Gastrocnemius medialis (tissue), 4 donors: ENCODE data around the gene STX8.

Experiments used
- POLR2A ChIP-seq, 2 donors: fragments of 450-650 bp; IDR thresholded peaks; one replicate each; pipeline ENCODE4 v1.6.1; 2017; ENCODE audit warnings: antibody characterized with exemption in 2 of 2, mild to moderate bottlenecking in 2 of 2, moderate library complexity in 2 of 2
- TF ChIP-seq, protein P1 (sequence below), 5 experiments: fragments of 450-650 bp in 3 of 5; fragments of 200-600 bp in 2 of 5; sonication (generic) in 2 of 5; IDR thresholded peaks in 4 of 5; conservative IDR thresholded peaks in 1 of 5; 1 replicate in 4 of 5; 2 replicates in 1 of 5; pipeline ENCODE4 v1.5.1; 2016 to 2019; ENCODE audit warnings: antibody characterized with exemption in 5 of 5, mild to moderate bottlenecking in 3 of 5, moderate library complexity in 3 of 5

DNA sequence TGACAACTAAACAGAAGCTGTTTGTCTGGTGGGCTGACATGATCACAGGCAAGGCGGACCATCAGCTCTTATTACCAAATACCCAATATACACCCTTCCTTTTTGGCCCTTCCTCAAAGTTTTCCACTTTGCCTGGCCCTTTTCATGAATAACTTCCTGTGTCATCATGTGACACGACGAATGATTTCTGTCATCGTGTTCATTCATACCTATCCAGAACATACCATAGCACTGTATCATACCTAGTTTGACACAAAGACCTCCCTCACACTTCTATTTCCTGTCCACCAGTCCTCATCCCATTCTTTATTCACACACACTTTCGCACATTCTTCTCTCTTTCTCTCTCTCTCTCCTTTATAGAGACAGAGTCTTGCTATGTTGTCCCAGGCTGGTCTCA is 131.8 kb downstream of the STX8 start:
- no peak for TF ChIP-seq POLR2A (IDR thresholded peaks at IDR 0.05)
- TF ChIP-seq, protein P1, sequence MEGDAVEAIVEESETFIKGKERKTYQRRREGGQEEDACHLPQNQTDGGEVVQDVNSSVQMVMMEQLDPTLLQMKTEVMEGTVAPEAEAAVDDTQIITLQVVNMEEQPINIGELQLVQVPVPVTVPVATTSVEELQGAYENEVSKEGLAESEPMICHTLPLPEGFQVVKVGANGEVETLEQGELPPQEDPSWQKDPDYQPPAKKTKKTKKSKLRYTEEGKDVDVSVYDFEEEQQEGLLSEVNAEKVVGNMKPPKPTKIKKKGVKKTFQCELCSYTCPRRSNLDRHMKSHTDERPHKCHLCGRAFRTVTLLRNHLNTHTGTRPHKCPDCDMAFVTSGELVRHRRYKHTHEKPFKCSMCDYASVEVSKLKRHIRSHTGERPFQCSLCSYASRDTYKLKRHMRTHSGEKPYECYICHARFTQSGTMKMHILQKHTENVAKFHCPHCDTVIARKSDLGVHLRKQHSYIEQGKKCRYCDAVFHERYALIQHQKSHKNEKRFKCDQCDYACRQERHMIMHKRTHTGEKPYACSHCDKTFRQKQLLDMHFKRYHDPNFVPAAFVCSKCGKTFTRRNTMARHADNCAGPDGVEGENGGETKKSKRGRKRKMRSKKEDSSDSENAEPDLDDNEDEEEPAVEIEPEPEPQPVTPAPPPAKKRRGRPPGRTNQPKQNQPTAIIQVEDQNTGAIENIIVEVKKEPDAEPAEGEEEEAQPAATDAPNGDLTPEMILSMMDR (IDR thresholded peaks at IDR 0.05 in 4 of 5, conservative IDR thresholded peaks at IDR 0.05 in 1 of 5): no peak
